ENCODE measurements around the gene COG8.
"Not testable (repeated sequence)": the region's sequence is repeated elsewhere in the genome, so short reads cannot be mapped to it uniquely, and the experiment has no call there.

The COG8 gene

GRCh38 chr16:69339289-69340094 is at the start of gene COG8, which contains the start of gene NIP7:
Gene COG8, minus strand, starts transcription at chr16:69339564. Its CDS starts 12 bp downstream, at chr16:69339552.
Gene NIP7, plus strand, starts transcription at chr16:69339772. Its CDS starts 58 bp downstream, at chr16:69339830.
- DNase-seq (ENCODE audit: low read depth in 2 of 3, low spot score in 2 of 3) = peak; percentile 78 to 89 (median 79)

- DNase-seq (ENCODE audit: low read depth in 2 of 3, low spot score in 2 of 3) = no peak
Measured at GRCh38 chr16:69386596-69386995, 47.2 kb upstream of the COG8 start.

GRCh38 chr16:69384974-69385373 is 45.6 kb upstream of the COG8 start:
- DNase-seq (ENCODE audit: low read depth in 2 of 3, low spot score in 2 of 3) = no peak

- DNase-seq (ENCODE audit: low read depth in 2 of 3, low spot score in 2 of 3) = no peak
Measured at GRCh38 chr16:69382421-69382820, 43.1 kb upstream of the COG8 start.

- DNase-seq (ENCODE audit: low read depth in 2 of 3, low spot score in 2 of 3) = no peak
Measured at GRCh38 chr16:69381231-69381630, 41.9 kb upstream of the COG8 start.

GRCh38 chr16:69378760-69379159 is 39.4 kb upstream of the COG8 start:
- no peak for DNase-seq (ENCODE audit: low read depth in 2 of 3, low spot score in 2 of 3)

GRCh38 chr16:69378036-69378435 is 38.7 kb upstream of the COG8 start:
- DNase-seq (ENCODE audit: low read depth in 2 of 3, low spot score in 2 of 3) = no peak

GRCh38 chr16:69376393-69377059 is 37.2 kb upstream of the COG8 start:
- DNase-seq (ENCODE audit: low read depth in 2 of 3, low spot score in 2 of 3) = no peak

- no peak for DNase-seq (ENCODE audit: low read depth in 2 of 3, low spot score in 2 of 3)
Measured at GRCh38 chr16:69373019-69373418, 33.7 kb upstream of the COG8 start.

- no peak for DNase-seq (ENCODE audit: low read depth in 2 of 3, low spot score in 2 of 3)
Measured at GRCh38 chr16:69371564-69371963, 32.2 kb upstream of the COG8 start.

- no peak for DNase-seq (ENCODE audit: low read depth in 2 of 3, low spot score in 2 of 3)
Measured at GRCh38 chr16:69368866-69369265, 29.5 kb upstream of the COG8 start.

- DNase-seq (ENCODE audit: low read depth in 2 of 3, low spot score in 2 of 3) = no peak
Measured at GRCh38 chr16:69367980-69368379, 28.6 kb upstream of the COG8 start.

- no peak for DNase-seq (ENCODE audit: low read depth in 2 of 3, low spot score in 2 of 3)
Measured at GRCh38 chr16:69366431-69366830, 27.1 kb upstream of the COG8 start.

GRCh38 chr16:69365901-69366300 is 26.5 kb upstream of the COG8 start:
- no peak for DNase-seq (ENCODE audit: low read depth in 2 of 3, low spot score in 2 of 3)

- no peak for DNase-seq (ENCODE audit: low read depth in 2 of 3, low spot score in 2 of 3)
Measured at GRCh38 chr16:69364088-69364487, 24.7 kb upstream of the COG8 start.

GRCh38 chr16:69363281-69363717 is 23.9 kb upstream of the COG8 start:
- no peak for DNase-seq (ENCODE audit: low read depth in 2 of 3, low spot score in 2 of 3)

- DNase-seq (ENCODE audit: low read depth in 2 of 3, low spot score in 2 of 3) = not testable (repeated sequence)
Measured at GRCh38 chr16:69360070-69360469, 20.7 kb upstream of the COG8 start.

GRCh38 chr16:69351309-69352027 is 12.1 kb upstream of the COG8 start, which contains the start of gene TMED6:
Gene TMED6, minus strand, starts transcription at chr16:69351786. Its CDS starts 33 bp downstream, at chr16:69351753.
- DNase-seq (ENCODE audit: low read depth in 2 of 3, low spot score in 2 of 3) = no peak

- no peak for DNase-seq (ENCODE audit: low read depth in 2 of 3, low spot score in 2 of 3)
Measured at GRCh38 chr16:69350536-69351133, 11.3 kb upstream of the COG8 start.

GRCh38 chr16:69349536-69349935 is 10.2 kb upstream of the COG8 start:
- DNase-seq (ENCODE audit: low read depth in 2 of 3, low spot score in 2 of 3) = no peak

GRCh38 chr16:69348222-69348621 is 8.9 kb upstream of the COG8 start:
- DNase-seq (ENCODE audit: low read depth in 2 of 3, low spot score in 2 of 3) = no peak

Data from activated CD8-positive, alpha-beta memory T cell treated with anti-CD3 and anti-CD28 coated beads for 48 hours (primary cell).